ENCODE results near the gene TLE4. TPM values are rescaled to one million over a fixed set of nuclear protein-coding genes. Genes with fewer than 3 reads are reported as not detected.
"Not testable (repeated sequence)": the region's sequence is repeated elsewhere in the genome, so short reads cannot be mapped to it uniquely, and the experiment has no call there.

TLE4 gene
- polyA plus RNA-seq, 10 donors, result 12.8 to 23.4 (median 15.1) TPM

GRCh38 chr9:79598562-79599345 is 27.0 kb downstream of the TLE4 start:
- DNase-seq, result no peak

- no peak for DNase-seq
Observed at GRCh38 chr9:79600466-79600865, 28.7 kb downstream of the TLE4 start.

GRCh38 chr9:79603222-79603920 is 31.6 kb downstream of the TLE4 start:
- no peak for DNase-seq

- no peak for DNase-seq
Observed at GRCh38 chr9:79604149-79604548, 32.4 kb downstream of the TLE4 start.

GRCh38 chr9:79604921-79605562 is 33.3 kb downstream of the TLE4 start:
- no peak for DNase-seq

- DNase-seq, result not testable (repeated sequence)
Observed at GRCh38 chr9:79606529-79606928, 34.8 kb downstream of the TLE4 start.

GRCh38 chr9:79609468-79610018 is 37.8 kb downstream of the TLE4 start:
- no peak for DNase-seq

GRCh38 chr9:79610019-79610631 is 38.4 kb downstream of the TLE4 start:
- peak in 1 of 3 donors; percentile 71 for DNase-seq

- DNase-seq, result peak; percentile 23 to 91 (median 30)
Observed at GRCh38 chr9:79610791-79611614, 39.2 kb downstream of the TLE4 start.

- DNase-seq, result no peak
Observed at GRCh38 chr9:79613145-79613544, 41.4 kb downstream of the TLE4 start.

GRCh38 chr9:79615038-79615437 is 43.3 kb downstream of the TLE4 start:
- DNase-seq, result peak in 1 of 3 donors; percentile 21

GRCh38 chr9:79616013-79616412 is 44.2 kb downstream of the TLE4 start:
- DNase-seq, result no peak

- peak in 1 of 3 donors; percentile 26 for DNase-seq
Observed at GRCh38 chr9:79616971-79617370, 45.2 kb downstream of the TLE4 start.

GRCh38 chr9:79617395-79617794 is 45.6 kb downstream of the TLE4 start:
- DNase-seq, result peak; percentile 20 to 72 (median 43)

GRCh38 chr9:79619930-79620329 is 48.2 kb downstream of the TLE4 start:
- DNase-seq, result no peak

- no peak for DNase-seq
Observed at GRCh38 chr9:79621916-79622575, 50.3 kb downstream of the TLE4 start.

- peak in 1 of 3 donors; percentile 39 for DNase-seq
Observed at GRCh38 chr9:79623799-79624721, 52.3 kb downstream of the TLE4 start.

- DNase-seq, result no peak
Observed at GRCh38 chr9:79629721-79630120, 58.0 kb downstream of the TLE4 start.

All from muscle of back (tissue), 11 donors.